Osteocyte (in vitro differentiated cells): ENCODE data around the gene GPRIN1. TPM values are rescaled to one million over a fixed set of nuclear protein-coding genes. Genes with fewer than 3 reads are reported as not detected.

Experiments
- DNase-seq: peaks from one replicate; pipeline ENCODE4 v3.0.0; 2021; ENCODE audit warnings: mixed read lengths; ENCODE audit not compliant: unreplicated experiment; ENCODE audit errors: extremely low spot score
- H3K27ac Mint-ChIP-seq: one replicate; pipeline ENCODE4 v1.8.0; 2021; ENCODE audit warnings: mild to moderate bottlenecking, mixed read lengths; ENCODE audit not compliant: unreplicated experiment
- H3K27me3 Mint-ChIP-seq: one replicate; pipeline ENCODE4 v1.8.0; 2021; ENCODE audit warnings: mixed read lengths; ENCODE audit not compliant: unreplicated experiment
- H3K36me3 Mint-ChIP-seq: one replicate; pipeline ENCODE4 v1.8.0; 2021; ENCODE audit warnings: mixed read lengths; ENCODE audit not compliant: unreplicated experiment
- H3K4me1 Mint-ChIP-seq: one replicate; pipeline ENCODE4 v1.8.0; 2021; ENCODE audit warnings: mixed read lengths; ENCODE audit not compliant: unreplicated experiment
- H3K4me3 Mint-ChIP-seq: one replicate; pipeline ENCODE4 v1.8.0; 2021; ENCODE audit warnings: mild to moderate bottlenecking, moderate library complexity, mixed read lengths; ENCODE audit not compliant: unreplicated experiment
- H3K9me3 Mint-ChIP-seq: one replicate; pipeline ENCODE4 v1.8.0; 2021; ENCODE audit warnings: mixed read lengths; ENCODE audit not compliant: unreplicated experiment
- CTCF ChIP-seq: fragments of 200-600 bp; sonication (generic); IDR thresholded peaks from 2 replicates; pipeline ENCODE4 v1.5.0; 2021; ENCODE audit warnings: antibody characterized with exemption, mild to moderate bottlenecking, moderate library complexity
- total RNA-seq: library from RNA; stranded (reverse); gene quantifications from 2 replicates; pipeline ENCODE4 v1.2.1, GENCODE V29; 2021

GPRIN1 gene
- total RNA-seq, 1 donor from 2014 or later, result 1.6 TPM

GRCh38 chr5:176597417-176598389 lies 12.3 kb downstream of the GPRIN1 start:
- no peaks in the 10 kb centered on the region for H3K9me3 Mint-ChIP-seq
- no peak for TF ChIP-seq CTCF
- no peaks in the 10 kb centered on the region for H3K27me3 Mint-ChIP-seq
- H3K36me3 Mint-ChIP-seq, result no peaks in the 10 kb centered on the region
- H3K4me3 Mint-ChIP-seq, result no peak overlapping the region
- H3K27ac Mint-ChIP-seq, result no peak overlapping the region
- H3K4me1 Mint-ChIP-seq, result no peaks in the 10 kb centered on the region
- no peak for DNase-seq

GRCh38 chr5:176596689-176597416 lies 13.1 kb downstream of the GPRIN1 start:
- DNase-seq, result no peak
- Mint-ChIP-seq H3K4me1 (no peaks in the 10 kb centered on the region), H3K27me3 (no peaks in the 10 kb centered on the region), H3K36me3 (no peaks in the 10 kb centered on the region), H3K4me3 (no peak overlapping the region), H3K9me3 (no peaks in the 10 kb centered on the region), H3K27ac (no peak overlapping the region)
- TF ChIP-seq CTCF, result no peak

GRCh38 chr5:176596069-176596644 lies 13.8 kb downstream of the GPRIN1 start:
- Mint-ChIP-seq H3K27me3 (no peaks in the 10 kb centered on the region), H3K27ac (no peak overlapping the region), H3K9me3 (no peaks in the 10 kb centered on the region), H3K4me1 (no peaks in the 10 kb centered on the region), H3K4me3 (no peak overlapping the region), H3K36me3 (no peaks in the 10 kb centered on the region)
- no peak for DNase-seq
- TF ChIP-seq CTCF, result no peak

- no peaks in the 10 kb centered on the region for H3K9me3 Mint-ChIP-seq
- no peak overlapping the region for H3K27ac Mint-ChIP-seq
- H3K4me3 Mint-ChIP-seq, result no peak overlapping the region
- H3K27me3 Mint-ChIP-seq, result no peaks in the 10 kb centered on the region
- no peaks in the 10 kb centered on the region for H3K36me3 Mint-ChIP-seq
- no peak for TF ChIP-seq CTCF
- no peak for DNase-seq
- H3K4me1 Mint-ChIP-seq, result no peaks in the 10 kb centered on the region
Observed at GRCh38 chr5:176595386-176595943, 14.5 kb downstream of the GPRIN1 start.
